ENCODE measurements around the gene ZNF511.

- TF ChIP-seq EZH2 (optimal IDR thresholded peaks at IDR 0.05; ENCODE audit: low read depth, low read length) (no peak), CTCF (IDR thresholded peaks at IDR 0.05; ENCODE audit: low read length) (no peak)
Measured at GRCh38 chr10:133286366-133286765, 22.3 kb upstream of the ZNF511 start.
